ENCODE results near the gene KPNA5. TPM values are rescaled to one million over a fixed set of nuclear protein-coding genes. Genes with fewer than 3 reads are reported as not detected.

The KPNA5 gene
- total and polyA plus RNA-seq, 7 experiments from 2014 or later, result 11.0 to 78.2 (median 34.1) TPM

- DNase-seq (no peak), ATAC-seq (no peak)
- ChIA-PET POLR2A (no interaction called here), CTCF (no interaction called here)
- peaks cover 0 to 3% of the 10 kb centered on the region in 2 donors for H3K4me1 ChIP-seq (ENCODE audit: control insufficient read depth in 2 of 2, insufficient read depth in 2 of 2, low read length in 2 of 2)
- no peak overlapping the region for H3K4me3 Mint-ChIP-seq
- no peaks in the 10 kb centered on the region for H3K36me3 Mint-ChIP-seq
- no peak overlapping the region for H3K4me3 ChIP-seq (ENCODE audit: low read length)
- no peaks in the 10 kb centered on the region for H3K27me3 ChIP-seq (ENCODE audit: control insufficient read depth in 2 of 2, insufficient read depth in 2 of 2, low read length in 2 of 2)
- H3K27ac ChIP-seq (ENCODE audit: low read depth, low read length), result no peak overlapping the region
- no peaks in the 10 kb centered on the region for H3K9me3 ChIP-seq (ENCODE audit: control insufficient read depth in 2 of 3, low read length in 3 of 3)
- no peaks in the 10 kb centered on the region for H3K9me3 Mint-ChIP-seq
- no peak overlapping the region for H3K27ac Mint-ChIP-seq
- no peaks in the 10 kb centered on the region for H3K36me3 ChIP-seq (ENCODE audit: control insufficient read depth in 2 of 3, insufficient read depth in 3 of 3, low read length in 3 of 3)
- peaks cover 6 to 44% (median 32%) of the 10 kb centered on the region in 5 donors for H3K27me3 Mint-ChIP-seq
- intact Hi-C loops (cut with micrococcal nuclease), result loop anchor here in 1 of 2 donors (5.0 kb wide), 1 partner anchor 63 kb away; no protein-coding TSS in a partner anchor
- H3K4me1 Mint-ChIP-seq, result no peaks in the 10 kb centered on the region
Observed at GRCh38 chr6:116783852-116784251, 102.8 kb downstream of the KPNA5 start.

Other genes with a start within 250 kb of the KPNA5 start
- gene CALHM6, start 219.8 kb upstream of the KPNA5 start, total RNA-seq, result 10 to 100 TPM in 2 of 5 experiments, 1 to 10 TPM in 3; 3.0 to 79.3 (median 5.6) TPM
- gene CALHM6, start 219.8 kb upstream of the KPNA5 start, polyA plus RNA-seq, result 10 to 100 TPM; 24.4 to 52.1 TPM
- gene CALHM5, start 169.6 kb upstream of the KPNA5 start, total RNA-seq, result not detected
- not detected for gene CALHM5, start 169.6 kb upstream of the KPNA5 start, polyA plus RNA-seq
- gene TRAPPC3L, start 135.5 kb upstream of the KPNA5 start, total RNA-seq, result not detected
- not detected for gene TRAPPC3L, start 135.5 kb upstream of the KPNA5 start, polyA plus RNA-seq
- gene CALHM4, start 127.5 kb upstream of the KPNA5 start, total RNA-seq, result not detected
- gene CALHM4, start 127.5 kb upstream of the KPNA5 start, polyA plus RNA-seq, result not detected
- gene RWDD1, start 109.7 kb upstream of the KPNA5 start, total RNA-seq, result 10 to 100 TPM; 33.2 to 39.9 (median 36.7) TPM
- gene RWDD1, start 109.7 kb upstream of the KPNA5 start, polyA plus RNA-seq, result 10 to 100 TPM; 35.0 to 68.5 TPM
- 1 to 10 TPM in 1 of 5 experiments, under 1 TPM in 4; 0.53 to 1.3 (median 0.73) TPM for gene RSPH4A, start 64.7 kb upstream of the KPNA5 start, total RNA-seq
- not detected for gene RSPH4A, start 64.7 kb upstream of the KPNA5 start, polyA plus RNA-seq
- gene ZUP1, start 12.4 kb upstream of the KPNA5 start, total RNA-seq, result 10 to 100 TPM; 12.3 to 14.6 (median 13.7) TPM
- gene ZUP1, start 12.4 kb upstream of the KPNA5 start, polyA plus RNA-seq, result 1 to 10 TPM; 3.7 to 6.6 TPM
- gene FAM162B, start 84.5 kb downstream of the KPNA5 start, total RNA-seq, result not detected
- gene FAM162B, start 84.5 kb downstream of the KPNA5 start, polyA plus RNA-seq, result not detected
- not detected for gene GPRC6A, start 147.9 kb downstream of the KPNA5 start, total RNA-seq
- not detected for gene GPRC6A, start 147.9 kb downstream of the KPNA5 start, polyA plus RNA-seq
- gene RFX6, start 196.0 kb downstream of the KPNA5 start, total RNA-seq, result not detected
- gene RFX6, start 196.0 kb downstream of the KPNA5 start, polyA plus RNA-seq, result not detected